Activated CD4-positive, CD25-positive, alpha-beta regulatory T cell treated with anti-CD3 and anti-CD28 coated beads, Interleukin-2, amount 50 U/mL, for 16 hours (primary cell): Measurements from ENCODE around the gene TXNDC8.
"Not testable (repeated sequence)": the region's sequence is repeated elsewhere in the genome, so short reads cannot be mapped to it uniquely, and the experiment has no call there.

Experiments used
- DNase-seq: peaks from one replicate; pipeline ENCODE4 v3.0.0-alpha.2; 2020; ENCODE audit warnings: low read depth, low spot score

The TXNDC8 gene

DNA sequence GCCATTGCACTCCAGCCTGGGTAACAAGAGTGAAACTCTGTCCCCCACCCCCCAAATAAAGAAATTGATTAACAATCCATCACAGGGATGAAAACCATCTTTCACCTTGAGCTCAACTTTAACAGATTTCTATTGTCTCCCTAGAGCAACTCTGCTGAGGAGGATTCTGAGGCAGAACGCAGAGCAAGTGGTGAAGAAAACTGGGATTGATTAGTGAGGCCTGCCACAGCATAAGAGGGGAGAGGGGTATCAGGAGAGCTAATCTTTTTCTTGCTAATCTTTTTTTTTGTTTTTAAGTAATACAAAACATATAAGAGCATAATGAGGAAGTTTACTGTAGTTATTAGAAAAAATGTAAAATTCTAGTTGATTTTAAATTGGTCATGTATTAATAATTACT is 8.9 kb downstream of the TXNDC8 start:
- no peak for DNase-seq

DNA sequence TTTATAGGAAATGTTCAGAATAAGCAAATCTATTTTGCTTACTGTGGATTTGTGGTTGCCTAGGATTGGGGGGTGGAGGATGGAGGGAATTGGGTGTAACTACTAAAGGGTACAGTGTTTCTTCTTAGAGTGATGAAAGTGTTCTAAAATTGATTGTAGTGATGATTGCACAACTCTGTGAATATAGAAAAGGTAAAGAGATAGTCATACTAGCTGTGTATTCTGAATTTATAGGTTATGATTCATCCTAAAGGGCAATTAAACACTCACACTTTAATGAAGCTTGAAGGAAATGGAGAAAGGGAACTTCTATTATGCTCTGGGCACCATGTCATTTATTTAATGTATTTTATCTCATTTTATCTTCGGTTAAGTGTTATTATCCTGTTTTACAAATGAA is 9.9 kb downstream of the TXNDC8 start:
- no peak for DNase-seq

DNA sequence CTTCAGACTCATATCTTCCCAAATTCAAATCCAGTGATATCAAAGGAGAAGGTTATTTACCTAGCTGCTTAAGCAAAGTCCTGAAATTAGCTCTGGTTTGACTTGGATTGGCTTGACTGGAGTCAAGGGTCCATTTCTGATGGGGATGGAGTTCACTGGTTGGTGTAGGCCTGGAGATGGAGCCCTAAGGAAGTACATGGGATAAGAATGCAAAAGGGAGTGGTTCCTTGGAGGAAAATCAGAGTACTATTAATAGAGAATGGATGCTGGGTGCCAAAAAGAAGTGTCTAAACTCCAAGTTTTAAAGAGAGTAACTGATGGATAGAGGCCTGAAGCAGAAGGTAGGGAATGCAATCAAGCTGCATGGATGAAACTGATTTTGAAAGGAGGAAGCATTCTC is 13.8 kb downstream of the TXNDC8 start:
- no peak for DNase-seq

DNA sequence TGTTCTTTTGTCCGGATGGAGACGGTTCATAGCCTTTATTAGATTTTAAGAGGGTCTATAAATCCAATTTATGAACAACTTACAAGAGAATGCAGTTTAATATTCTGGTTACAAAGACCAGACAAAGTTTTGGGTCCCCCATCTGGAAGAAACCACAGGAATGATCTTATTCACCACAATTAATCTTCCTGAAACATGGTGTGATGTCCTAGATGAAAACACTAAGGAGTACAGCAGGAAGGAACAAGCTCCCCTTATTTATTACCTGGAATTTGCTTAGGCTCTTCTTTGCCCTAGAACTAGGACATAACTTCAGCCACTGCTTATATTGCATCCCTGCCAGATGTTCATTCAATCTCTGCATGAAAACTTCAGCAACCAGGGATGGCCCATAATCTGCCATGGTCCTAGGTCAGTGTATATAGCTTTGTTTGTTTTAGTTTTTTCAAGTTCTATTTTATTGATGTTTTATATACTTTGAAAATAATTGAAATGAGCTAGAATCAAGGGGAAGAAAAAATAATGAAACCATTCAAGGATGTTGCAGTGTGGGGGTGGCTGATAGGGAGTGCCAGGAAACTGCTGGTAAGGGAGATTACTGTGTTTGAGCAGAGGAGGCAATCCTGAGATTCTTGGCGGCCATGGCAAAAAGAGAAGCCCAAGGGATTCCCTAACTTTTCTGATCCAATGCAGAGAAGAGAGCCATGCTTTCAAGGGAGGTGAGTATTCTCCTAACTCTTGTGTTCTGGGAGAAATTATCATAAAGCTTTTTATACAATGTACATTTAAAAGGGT is 16.8 kb downstream of the TXNDC8 start:
- no peak for DNase-seq

DNA sequence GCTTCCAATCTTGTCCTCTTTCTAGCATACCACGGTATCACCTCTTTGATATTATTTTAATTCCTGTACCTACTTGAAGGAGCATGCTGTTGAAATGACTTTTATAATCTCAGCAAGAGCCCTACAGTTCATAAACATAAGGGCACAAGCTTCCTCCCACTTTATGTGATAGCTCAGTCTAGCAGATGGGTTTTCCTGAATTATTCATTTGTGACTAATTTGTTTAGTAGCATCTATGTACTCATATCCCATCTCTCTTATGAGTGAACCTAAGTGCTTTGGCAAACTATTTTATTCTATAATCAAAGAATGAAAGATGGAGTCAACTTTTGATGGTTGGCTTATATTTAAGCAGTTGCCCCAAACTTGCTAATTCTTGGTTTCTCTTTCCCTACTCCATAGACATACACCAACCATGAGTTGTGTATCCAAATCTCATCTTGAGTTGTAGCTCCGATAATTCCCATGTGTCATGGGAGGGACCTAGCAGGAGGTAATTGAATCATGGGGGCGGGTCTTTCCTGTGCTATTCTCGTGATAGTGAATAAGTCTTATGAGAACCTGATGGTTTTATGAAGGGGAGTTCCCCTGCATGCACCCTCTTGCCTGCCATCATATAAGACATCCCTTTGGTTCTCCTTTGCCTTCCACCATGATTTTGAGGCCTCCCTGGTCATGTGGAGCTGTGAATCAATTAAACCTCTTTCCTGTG is 17.7 kb downstream of the TXNDC8 start:
- no peak for DNase-seq

DNA sequence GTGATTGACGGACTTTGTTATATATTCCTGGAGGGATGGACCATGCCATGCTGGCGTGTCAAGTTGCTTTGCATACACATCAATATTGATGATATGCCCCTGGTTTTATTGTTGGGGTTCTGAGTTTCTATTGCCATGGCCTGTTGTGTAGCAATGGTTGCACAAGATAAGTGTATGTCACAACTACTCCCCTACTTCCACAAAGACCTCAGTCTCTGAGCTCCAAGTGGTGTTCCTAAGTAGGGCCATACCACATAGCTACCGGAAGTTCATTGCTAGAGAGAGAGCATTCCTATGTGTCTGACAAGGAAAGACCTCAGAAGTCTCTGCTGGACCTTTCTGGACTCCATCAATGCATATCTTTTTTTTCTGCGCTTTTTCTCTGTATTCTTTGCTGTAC is 19.8 kb downstream of the TXNDC8 start:
- DNase-seq: no peak

DNA sequence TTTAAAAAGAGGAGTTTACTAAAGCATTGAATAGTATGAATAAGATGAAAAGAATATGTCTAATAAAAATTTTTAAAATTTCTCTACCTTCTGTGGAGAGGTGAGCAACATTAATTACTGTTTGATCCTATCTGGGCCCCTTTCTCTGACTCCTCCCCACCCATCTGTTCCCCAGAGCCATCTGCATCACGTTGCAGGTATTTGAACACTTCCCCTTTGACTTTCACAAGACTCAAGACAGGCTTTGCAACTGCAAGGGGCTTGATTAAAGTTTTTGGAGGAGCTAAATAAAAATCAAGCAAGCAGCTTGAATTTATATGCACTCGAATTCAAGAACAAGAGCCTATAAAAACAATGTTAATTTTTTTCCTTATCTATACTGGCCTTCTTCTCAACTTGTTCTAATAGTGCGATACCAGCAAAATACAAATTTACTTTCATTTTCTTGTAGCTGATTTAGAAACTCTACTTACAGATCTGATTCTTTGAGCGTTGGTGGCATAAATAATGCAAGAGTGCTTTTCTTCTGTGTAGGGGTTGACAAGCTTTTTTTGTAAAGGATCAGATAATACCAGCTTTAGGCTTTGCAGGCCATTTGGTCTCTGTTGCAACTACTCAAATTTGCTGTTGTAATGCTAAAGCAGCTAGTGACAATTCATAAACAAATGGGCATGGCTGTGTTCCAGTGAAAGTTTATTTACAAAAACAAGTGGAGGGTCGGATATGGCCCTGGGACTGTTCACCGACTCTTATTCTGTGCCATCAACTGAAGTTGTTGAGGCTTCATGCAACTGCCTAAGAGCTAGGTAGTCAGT is 21.2 kb downstream of the TXNDC8 start:
- no peak for DNase-seq

DNA sequence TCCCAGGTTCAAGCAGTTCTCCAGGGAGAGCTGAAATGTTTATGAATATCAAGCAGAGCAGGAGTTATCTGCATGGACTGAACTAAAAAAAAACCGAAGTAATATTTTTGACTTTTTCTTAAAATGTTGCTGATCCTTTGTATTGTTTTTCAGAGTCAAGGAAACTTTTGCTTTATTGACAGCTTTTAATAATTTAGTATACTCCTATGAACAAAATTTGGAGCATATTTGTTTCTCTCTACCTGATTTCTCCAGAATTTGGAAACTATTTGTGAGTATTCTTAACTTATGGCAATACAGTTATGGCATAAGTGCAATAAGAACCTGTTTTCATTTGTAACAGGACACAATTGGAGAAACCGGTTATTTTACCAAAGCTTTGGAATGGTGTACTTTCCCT is 25.7 kb downstream of the TXNDC8 start:
- not testable (repeated sequence) for DNase-seq

DNA sequence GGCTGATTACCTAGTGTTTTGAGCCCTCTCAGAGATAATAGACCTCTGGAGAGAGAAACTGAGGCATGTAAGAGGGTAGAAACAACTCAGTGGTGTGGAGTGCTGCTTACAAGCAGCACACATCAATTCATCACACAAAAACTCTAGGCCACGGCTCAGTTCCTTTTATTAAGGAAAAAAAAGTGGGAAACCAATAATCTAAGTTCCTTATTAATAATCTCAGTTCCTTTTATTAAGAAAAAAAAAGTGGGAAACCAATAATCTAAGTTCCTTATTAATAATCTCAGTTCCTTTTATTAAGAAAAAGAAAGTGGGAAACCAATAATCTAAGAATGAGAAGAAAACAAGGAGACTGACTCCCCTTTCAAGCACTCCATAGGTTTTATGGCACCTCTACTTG is 28.0 kb downstream of the TXNDC8 start:
- DNase-seq: no peak

DNA sequence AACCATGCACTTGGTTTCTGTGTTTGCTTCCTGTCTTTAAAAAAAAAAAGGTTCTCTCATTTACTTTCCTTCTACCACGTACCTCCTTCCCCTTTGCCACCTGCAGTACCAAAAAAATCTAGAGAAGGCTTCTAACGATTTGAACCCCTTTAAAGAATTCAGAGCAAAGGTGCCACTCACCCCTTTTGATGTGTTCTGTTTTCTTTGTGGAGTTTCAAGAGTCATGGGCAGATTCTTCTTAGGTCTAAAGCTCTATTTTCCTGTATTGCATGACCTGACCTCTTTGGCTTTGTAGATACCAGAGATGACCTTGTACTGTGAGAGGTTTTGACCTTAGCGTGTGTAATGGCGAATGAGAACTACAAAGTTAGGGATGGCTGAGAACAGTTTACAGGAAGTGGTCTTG is 29.0 kb downstream of the TXNDC8 start:
- no peak for DNase-seq

DNA sequence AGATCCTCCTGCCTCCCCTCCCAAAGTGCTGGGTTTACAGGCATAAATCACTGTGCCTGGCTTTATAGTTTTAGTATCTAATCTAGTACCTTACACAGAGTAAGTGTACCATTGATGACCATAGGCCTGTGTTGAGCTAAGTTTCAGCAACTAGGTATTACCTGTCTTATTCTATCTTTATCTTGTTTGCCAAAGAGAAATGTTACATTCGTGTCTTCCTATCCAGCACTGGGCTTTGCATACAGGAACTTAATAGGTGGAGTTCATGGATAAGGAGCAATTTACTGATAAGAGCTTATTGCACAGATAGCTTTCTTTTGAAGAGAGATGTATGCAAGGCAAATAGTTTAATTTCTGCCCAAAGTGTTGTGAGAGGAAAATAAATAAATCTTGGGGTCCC is 30.5 kb downstream of the TXNDC8 start:
- no peak for DNase-seq

DNA sequence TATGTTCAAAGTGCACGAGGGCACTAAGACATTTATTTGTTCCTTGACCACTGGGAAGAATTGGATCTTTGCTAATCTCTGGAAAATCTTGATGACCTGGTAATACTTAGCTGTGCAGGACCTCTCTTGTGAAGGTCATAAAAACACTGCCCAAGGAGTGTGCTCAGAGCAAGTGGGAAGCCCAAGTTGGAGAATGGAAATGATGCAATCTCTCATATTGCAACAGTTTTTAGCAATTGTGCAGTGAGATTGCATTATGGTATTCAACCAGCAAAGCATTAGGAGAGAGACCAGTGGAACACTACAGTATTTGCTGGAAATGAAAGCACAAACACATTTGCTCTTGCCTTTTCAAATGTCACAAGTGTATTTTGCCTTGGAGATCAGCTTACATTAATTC is 34.5 kb downstream of the TXNDC8 start:
- DNase-seq: no peak

DNA sequence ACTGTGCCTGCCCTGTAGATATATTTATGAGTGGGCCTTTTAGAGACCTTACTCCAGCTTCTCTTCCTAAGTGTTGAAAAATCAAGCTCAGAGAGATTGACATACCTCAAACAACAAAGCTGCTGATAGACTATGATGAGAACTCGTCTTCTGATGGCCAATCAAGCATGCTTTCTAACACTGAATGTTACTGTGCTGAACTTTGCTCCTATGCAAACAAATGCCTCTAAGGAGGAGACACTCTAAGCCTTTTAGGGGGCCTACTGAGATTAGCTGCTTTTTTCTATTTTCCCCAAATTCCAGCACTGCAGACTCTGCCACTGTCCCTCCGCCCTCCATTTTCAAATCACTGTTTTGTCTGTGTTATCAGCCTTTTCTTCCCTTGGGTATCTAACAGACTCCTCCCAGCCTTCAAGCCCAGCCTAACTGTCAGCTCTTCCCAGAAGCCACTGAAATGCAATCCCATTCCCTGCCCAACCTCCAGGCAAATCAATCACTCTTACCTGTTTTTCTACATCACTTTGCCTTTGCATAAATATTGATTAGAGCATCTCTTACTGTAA is 39.5 kb downstream of the TXNDC8 start:
- no peak for DNase-seq

DNA sequence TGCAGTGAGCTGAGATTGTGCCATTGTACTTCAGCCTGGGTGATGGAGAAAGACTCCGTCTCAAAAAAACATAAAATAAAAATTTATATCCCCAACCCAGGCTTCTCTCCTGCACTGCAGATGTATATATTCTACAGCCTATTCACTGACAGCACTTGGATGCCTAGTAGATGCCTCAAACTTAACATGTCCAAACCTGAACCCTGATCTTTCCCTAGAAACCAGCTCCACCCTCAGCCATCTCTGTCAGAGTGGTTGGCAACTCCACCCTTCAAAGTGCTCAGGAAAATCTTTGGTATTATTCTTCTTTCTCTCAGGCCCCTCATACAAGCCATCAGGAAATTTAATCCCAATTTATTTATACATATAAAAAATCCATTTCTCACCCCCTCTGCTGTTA is 44.4 kb downstream of the TXNDC8 start:
- DNase-seq: no peak

DNA sequence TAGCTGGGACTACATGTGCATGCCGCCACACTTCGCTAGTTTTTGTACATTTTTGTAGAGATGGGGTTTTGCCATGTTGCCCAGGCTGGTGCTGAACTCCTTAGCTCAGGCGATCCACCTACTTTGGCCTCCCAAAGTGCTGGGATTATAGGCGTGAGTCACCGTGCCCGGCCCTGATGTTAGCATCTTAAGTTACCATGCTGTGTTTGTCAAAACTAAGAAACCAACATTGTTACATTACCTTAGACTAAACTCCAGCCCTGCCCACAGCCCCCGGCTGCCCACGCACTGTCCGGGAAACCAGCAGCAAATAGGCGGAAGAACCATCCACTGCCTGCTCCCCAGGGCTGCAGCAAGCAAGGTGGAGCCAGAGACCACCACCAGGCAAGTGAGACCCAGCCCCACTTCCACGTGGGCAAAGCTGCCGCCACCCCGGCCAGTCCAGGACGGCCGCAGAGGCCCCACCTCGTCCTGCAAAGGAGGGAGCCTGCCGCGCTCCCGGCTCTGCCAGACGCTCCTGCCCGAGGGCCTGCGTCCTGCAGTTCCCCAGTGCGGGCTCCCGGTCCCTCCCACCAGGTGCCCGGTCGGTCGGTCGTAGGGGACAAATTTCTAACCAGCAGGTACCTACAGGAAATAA is 45.6 kb downstream of the TXNDC8 start:
- DNase-seq: no peak

DNA sequence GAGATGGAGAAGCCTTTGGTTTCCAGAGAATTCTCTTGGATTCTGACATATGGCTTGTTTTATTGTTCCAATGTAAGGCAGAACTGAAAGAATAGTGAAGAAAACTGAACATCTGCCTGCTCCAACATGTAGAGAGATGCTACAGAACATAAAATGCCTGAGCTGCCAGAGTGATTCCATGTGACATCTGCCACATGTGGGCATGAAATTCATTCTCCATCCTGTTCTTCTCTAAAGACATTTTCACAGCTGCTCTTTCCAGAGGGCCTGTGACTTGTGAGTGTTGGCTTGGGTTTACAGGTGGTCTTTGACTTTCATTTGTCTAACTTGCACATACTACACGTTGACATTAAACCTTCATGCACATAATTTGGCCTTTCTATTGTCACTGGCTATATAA is 47.7 kb downstream of the TXNDC8 start:
- no peak for DNase-seq

DNA sequence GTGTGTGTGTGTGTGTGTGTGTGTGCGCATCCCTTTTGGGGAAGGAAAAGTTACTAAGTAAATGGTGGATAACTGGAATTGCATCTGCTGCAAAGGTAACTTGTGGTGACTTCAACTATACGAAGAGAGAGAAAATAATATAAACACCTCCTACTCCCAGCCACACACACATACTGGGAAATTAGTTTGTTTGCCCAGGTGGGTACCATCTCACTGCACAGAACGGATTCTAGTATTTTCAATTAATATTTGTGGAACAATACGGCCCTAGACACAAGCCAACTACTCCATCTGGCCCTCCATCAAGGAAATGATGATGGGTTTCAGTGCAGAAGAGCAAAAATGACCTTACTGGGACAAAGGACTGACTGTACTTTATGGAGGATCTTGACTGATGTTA is 49.2 kb downstream of the TXNDC8 start:
- DNase-seq: no peak

DNA sequence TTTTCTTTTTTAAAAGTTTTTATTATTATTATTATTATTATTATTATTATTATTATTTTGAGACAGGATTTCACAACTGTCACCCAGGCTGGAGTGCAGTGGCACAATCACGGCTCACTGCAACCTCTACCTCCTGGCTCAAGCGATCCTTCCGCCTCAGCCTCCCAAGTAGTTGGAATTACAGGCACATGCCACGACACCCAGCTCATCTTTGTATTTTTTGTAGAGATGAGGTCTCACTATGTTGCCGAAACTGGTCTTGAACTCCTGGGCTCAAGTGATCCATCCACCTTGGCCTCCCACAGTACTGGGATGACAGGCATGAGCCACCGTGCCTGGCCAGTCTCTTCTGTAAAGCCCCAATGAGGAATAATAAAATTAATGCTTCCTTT is 50.4 kb downstream of the TXNDC8 start:
- DNase-seq: no peak

DNA sequence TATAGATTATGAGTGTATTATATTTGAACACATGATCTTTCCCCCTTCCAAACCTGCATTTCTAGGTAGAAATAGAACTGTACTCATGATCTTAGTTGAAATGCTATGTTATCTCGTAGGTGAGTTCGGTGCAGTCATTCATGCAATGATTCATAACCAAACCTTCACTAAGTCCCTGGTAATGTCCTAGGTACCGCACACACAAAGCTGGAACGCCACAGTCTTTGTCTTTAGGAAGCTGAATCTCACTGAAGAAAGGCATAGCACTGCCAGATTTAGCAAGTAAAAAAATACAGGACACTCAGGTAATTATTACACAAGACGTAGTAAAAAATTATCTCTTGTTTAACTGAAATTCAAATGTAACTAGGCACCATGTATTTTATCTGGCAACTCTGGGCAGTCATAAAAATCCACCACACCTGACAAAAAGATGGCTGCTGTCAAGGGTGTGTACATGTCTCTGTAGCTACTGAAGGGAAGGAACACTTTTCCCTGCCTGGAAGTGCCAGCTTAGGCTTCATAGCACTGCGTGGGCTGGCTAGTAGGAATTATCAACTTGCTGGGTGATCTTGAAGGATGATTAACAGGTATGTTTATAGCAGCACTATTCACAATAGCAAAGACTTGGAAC is 53.3 kb downstream of the TXNDC8 start:
- DNase-seq: no peak

DNA sequence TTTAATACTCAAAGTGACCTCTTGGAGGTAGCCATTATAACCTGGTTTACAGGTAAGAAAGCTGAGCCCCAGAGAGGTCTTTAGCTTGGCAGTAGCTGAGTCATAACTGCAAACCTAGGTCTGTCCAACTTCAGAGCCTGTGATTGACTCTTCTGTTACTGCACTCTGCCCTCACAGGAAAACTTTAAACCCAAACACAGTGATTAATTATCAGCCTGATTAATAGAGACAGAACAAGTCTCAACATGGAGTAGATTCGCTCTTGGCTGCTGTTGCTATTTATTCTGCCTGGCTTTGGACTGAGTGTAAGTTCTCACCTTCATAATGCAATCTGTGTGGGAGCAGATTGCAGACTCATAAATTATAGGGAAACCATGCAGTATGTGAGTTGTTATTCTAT is 53.9 kb downstream of the TXNDC8 start:
- no peak for DNase-seq

DNA sequence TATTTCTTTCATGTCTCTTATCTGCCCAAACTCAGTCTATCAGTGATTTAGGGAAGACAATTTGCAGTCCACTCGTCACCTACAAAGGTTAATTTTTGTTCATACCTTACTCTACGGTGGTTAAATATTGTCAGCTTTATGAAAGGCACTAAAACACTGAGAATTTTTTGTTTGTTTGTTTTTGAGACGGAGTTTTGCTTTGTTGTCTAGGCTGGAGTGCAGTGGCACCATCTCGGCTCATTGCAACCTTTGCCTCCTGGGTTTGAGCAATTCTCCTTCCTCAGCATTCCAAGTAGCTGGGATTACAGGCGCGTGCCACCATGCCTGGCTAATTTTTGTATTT is 55.0 kb downstream of the TXNDC8 start:
- DNase-seq: no peak
